GM10266 (cell line): Measurements from ENCODE around the gene DNAH9.
A peak's percentile ranks its signal among the peaks of the same experiment; 100 is the strongest.

ENCODE experiments used
- DNase-seq: peaks from one replicate; pipeline ENCODE4 v3.0.0; 2012; ENCODE audit errors: extremely low spot score
- TF ChIP-seq, protein P1 (sequence below): IDR thresholded peaks from 2 replicates; pipeline ENCODE4 v1.5.1; 2012; ENCODE audit warnings: mild to moderate bottlenecking, low read depth; ENCODE audit not compliant: control insufficient read depth, insufficient read depth; ENCODE audit errors: missing control alignments

DNAH9 gene

GRCh38 chr17:11986179-11986941 lies 388.1 kb downstream of the DNAH9 start:
- DNase-seq, result no peak
- TF ChIP-seq, protein P1, sequence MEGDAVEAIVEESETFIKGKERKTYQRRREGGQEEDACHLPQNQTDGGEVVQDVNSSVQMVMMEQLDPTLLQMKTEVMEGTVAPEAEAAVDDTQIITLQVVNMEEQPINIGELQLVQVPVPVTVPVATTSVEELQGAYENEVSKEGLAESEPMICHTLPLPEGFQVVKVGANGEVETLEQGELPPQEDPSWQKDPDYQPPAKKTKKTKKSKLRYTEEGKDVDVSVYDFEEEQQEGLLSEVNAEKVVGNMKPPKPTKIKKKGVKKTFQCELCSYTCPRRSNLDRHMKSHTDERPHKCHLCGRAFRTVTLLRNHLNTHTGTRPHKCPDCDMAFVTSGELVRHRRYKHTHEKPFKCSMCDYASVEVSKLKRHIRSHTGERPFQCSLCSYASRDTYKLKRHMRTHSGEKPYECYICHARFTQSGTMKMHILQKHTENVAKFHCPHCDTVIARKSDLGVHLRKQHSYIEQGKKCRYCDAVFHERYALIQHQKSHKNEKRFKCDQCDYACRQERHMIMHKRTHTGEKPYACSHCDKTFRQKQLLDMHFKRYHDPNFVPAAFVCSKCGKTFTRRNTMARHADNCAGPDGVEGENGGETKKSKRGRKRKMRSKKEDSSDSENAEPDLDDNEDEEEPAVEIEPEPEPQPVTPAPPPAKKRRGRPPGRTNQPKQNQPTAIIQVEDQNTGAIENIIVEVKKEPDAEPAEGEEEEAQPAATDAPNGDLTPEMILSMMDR, result no peak

- TF ChIP-seq, protein P1, result peak; percentile 37
- no peak for DNase-seq
Observed at GRCh38 chr17:11986942-11987329, 388.7 kb downstream of the DNAH9 start.

- no peak for DNase-seq
- TF ChIP-seq, protein P1, result no peak
Observed at GRCh38 chr17:11990363-11990983, 392.2 kb downstream of the DNAH9 start.

DNA sequence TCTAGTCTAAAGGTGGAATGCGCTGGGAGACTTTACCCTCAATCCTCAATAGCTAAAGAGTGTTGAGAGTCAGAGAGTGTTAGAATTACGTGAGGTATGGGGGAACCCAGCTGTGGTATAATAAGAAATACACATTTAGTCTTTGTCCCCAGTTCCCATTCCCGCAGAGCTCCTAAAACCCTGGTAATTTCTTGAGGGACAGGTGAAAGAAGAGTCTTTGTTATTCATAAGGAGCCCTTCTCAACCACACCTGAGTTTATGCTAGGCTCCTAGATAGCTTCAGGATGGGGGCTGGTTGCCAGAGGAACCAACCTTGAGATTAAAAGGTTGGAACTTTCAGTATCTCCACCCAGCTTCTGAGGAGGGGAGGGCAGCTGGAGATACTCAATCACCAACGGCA lies 393.2 kb downstream of the DNAH9 start:
- TF ChIP-seq, protein P1, result no peak
- DNase-seq, result no peak

- TF ChIP-seq, protein P1, result no peak
- DNase-seq, result no peak
Observed at GRCh38 chr17:11996722-11997146, 398.5 kb downstream of the DNAH9 start.

- DNase-seq, result peak; percentile 96
- TF ChIP-seq, protein P1, result peak; percentile 11
Observed at GRCh38 chr17:11997147-11997971, 399.1 kb downstream of the DNAH9 start, which contains the start of gene ZNF18. Gene ZNF18, minus strand, starts transcription at chr17:11997475. Its CDS starts 4,646 bp downstream, at chr17:11992829.

DNA sequence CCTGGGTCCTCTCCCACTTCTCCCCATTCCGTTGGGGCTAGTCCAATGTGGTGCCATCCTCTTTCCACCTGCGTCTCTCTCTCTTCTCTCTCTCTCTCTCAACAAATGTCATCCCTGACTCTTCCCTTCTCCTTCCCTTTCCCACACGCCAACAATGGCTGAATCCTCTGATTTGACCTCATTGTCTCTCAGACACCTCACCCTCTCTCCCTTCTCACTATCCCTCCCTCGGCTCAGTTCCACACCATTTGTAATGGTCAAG lies 399.6 kb downstream of the DNAH9 start:
- TF ChIP-seq, protein P1, result no peak

More for the DNA sequence above, 399.6 kb downstream of the DNAH9 start:
- no peak for DNase-seq
